Measurements from ENCODE around the gene TSPAN9.

The TSPAN9 gene

GRCh38 chr12:3119756-3120601 is 42.8 kb downstream of the TSPAN9 start:
- no peak for TF ChIP-seq CTCF (IDR thresholded peaks at IDR 0.05; ENCODE audit: low read depth, low read length)

GRCh38 chr12:3120701-3121100 is 43.5 kb downstream of the TSPAN9 start:
- 0 out of 2 replicates have a peak, but pooled peaks cover 3% of the 10 kb centered on the region for H3K36me3 ChIP-seq
- no peaks in the 10 kb centered on the region for H3K27me3 ChIP-seq (ENCODE audit: insufficient read depth, low read depth, severe bottlenecking)
- TF ChIP-seq CTCF (IDR thresholded peaks at IDR 0.05; ENCODE audit: low read depth, low read length), result no peak
- no peak for DNase-seq
- no peak overlapping the region for H3K27ac ChIP-seq
- no peaks in the 10 kb centered on the region for H3K9me3 ChIP-seq (ENCODE audit: severe bottlenecking)
- no peak overlapping the region for H3K4me3 ChIP-seq (ENCODE audit: low read depth, low read length)

More at GRCh38 chr12:3119756-3120601, 42.8 kb downstream of the TSPAN9 start:
- Histone ChIP-seq H3K4me3 (ENCODE audit: low read depth, low read length) (no peak overlapping the region), H3K9me3 (ENCODE audit: severe bottlenecking) (no peaks in the 10 kb centered on the region), H3K27me3 (ENCODE audit: insufficient read depth, low read depth, severe bottlenecking) (no peaks in the 10 kb centered on the region), H3K36me3 (0 out of 2 replicates have a peak, but pooled peaks cover 3% of the 10 kb centered on the region), H3K27ac (no peak overlapping the region)
- no peak for DNase-seq

DNA sequence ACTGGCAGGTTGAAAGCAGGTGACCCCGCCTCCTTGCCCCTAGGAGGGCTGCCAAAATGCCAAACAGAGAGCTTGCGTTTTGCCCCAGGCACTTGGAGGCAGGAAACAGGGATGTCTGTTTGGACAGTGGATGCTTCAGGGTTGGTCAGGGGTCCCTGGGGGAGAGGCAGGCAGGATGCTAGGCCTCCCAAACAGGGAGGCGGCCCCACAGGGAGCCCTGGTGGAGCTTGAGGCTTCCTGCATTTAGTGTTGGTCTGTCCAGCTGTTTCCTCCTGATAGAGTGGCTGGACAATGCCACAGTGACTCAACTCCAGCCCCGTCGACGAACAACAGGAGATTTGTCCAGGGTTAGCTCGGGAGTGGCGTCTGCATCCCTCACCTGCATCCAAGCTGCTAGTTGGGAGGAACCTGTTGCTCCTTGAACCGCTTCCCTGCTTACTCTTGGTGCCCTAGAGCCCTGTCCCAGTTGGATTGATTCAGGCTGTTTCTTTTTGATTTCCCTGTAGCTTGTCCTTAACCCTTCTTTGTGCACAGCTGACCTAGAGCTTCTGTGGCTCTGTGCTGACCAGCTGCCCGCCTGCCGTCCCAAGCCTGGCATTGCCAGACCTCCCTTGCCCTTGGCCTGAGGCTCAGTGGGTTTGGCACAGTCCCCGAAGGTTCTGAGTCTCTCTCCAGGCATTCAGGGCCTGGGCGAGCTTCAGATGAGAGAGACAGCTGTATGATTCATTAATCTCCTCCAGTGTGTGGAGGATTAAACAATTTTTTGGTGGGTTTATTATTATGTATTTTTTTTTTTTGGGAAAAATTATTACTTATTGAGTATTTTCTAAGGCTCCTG is 45.9 kb downstream of the TSPAN9 start:
- no peak overlapping the region for H3K4me3 ChIP-seq (ENCODE audit: low read depth, low read length)
- no peaks in the 10 kb centered on the region for H3K36me3 ChIP-seq
- no peaks in the 10 kb centered on the region for H3K27me3 ChIP-seq (ENCODE audit: insufficient read depth, low read depth, severe bottlenecking)
- no peak for TF ChIP-seq CTCF (IDR thresholded peaks at IDR 0.05; ENCODE audit: low read depth, low read length)
- no peak overlapping the region for H3K27ac ChIP-seq
- no peaks in the 10 kb centered on the region for H3K9me3 ChIP-seq (ENCODE audit: severe bottlenecking)
- no peak for DNase-seq

DNA sequence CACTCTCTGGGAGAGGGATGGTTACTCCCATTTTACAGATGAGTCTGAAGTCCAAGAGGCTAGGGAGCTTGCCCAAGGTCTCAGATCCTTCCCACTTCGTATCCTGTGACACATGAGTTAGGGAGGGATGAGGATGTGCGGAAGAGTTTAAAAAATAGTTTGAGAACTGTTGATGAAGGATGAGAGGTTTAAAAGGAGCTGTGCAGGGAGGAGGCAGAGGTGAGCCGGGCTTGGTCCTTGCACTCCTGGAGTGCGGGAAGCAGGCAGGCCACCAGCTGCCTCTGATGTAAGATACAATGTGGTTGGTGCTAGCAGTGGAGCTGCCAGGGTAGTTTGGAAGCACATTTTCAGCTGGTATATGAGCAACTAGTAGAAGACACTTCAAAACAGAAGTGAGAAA is 46.5 kb downstream of the TSPAN9 start:
- no peaks in the 10 kb centered on the region for H3K36me3 ChIP-seq
- no peak for TF ChIP-seq CTCF (IDR thresholded peaks at IDR 0.05; ENCODE audit: low read depth, low read length)
- no peak for DNase-seq

GRCh38 chr12:3124917-3125316 is 47.7 kb downstream of the TSPAN9 start:
- H3K27ac ChIP-seq, result no peak overlapping the region

More for the DNA sequence above, 46.5 kb downstream of the TSPAN9 start:
- no peaks in the 10 kb centered on the region for H3K27me3 ChIP-seq (ENCODE audit: insufficient read depth, low read depth, severe bottlenecking)
- H3K27ac ChIP-seq, result no peak overlapping the region
- no peaks in the 10 kb centered on the region for H3K9me3 ChIP-seq (ENCODE audit: severe bottlenecking)
- no peak overlapping the region for H3K4me3 ChIP-seq (ENCODE audit: low read depth, low read length)

More at GRCh38 chr12:3124917-3125316, 47.7 kb downstream of the TSPAN9 start:
- Histone ChIP-seq H3K36me3 (no peaks in the 10 kb centered on the region), H3K27me3 (ENCODE audit: insufficient read depth, low read depth, severe bottlenecking) (no peaks in the 10 kb centered on the region), H3K9me3 (ENCODE audit: severe bottlenecking) (no peaks in the 10 kb centered on the region), H3K4me3 (ENCODE audit: low read depth, low read length) (no peak overlapping the region)
- no peak for DNase-seq
- no peak for TF ChIP-seq CTCF (IDR thresholded peaks at IDR 0.05; ENCODE audit: low read depth, low read length)

All from WERI-Rb-1 (cell line).